ENCODE measurements around the gene HP. TPM values are rescaled to one million over a fixed set of nuclear protein-coding genes. Genes with fewer than 3 reads are reported as not detected.

Gene HP
- total and polyA plus RNA-seq, 2 of the 13 experiments (the other 11 are each of a cell fraction or from before 2014, with no cell fraction given) = 387 to 524 TPM

- TF ChIP-seq TEAD3 (CRISPR knock-in tag; optimal IDR thresholded peaks at IDR 0.05; ENCODE audit: borderline replicate concordance) = peak; percentile 20
- no peak for TF ChIP-seq PBX3 (CRISPR knock-in tag; IDR thresholded peaks at IDR 0.05; ENCODE audit: borderline replicate concordance)
- no peak for TF ChIP-seq SOX6 (IDR thresholded peaks at IDR 0.05)
- 0 out of 2 replicates have a peak, but pooled peaks have one; percentile 4 for TF ChIP-seq SOX6 (CRISPR knock-in tag; IDR thresholded peaks at IDR 0.05)
- TF ChIP-seq PPARG (CRISPR knock-in tag; conservative IDR thresholded peaks at IDR 0.05) = peak; percentile 48; the same call in 1 of the 2 replicates
- 0 out of 2 replicates have a peak, but pooled peaks have one; percentile 32 for TF ChIP-seq SMAD3 (CRISPR knock-in tag; IDR thresholded peaks at IDR 0.05)
- no peak for TF ChIP-seq ZNF792 (CRISPR knock-in tag; IDR thresholded peaks at IDR 0.05)
- TF ChIP-seq ATF4 (CRISPR knock-in tag; IDR thresholded peaks at IDR 0.05) = peak in 1 of 2 experiments; percentile 24; a peak in 1 of 4 replicates
- no peak for TF ChIP-seq ZNF772 (CRISPR knock-in tag; IDR thresholded peaks at IDR 0.05)
- peak; percentile 84 for TF ChIP-seq NCOA2 (CRISPR knock-in tag; IDR thresholded peaks at IDR 0.05)
- no peak for TF ChIP-seq KAT7 (CRISPR knock-in tag; IDR thresholded peaks at IDR 0.05; ENCODE audit: borderline replicate concordance)
- TF ChIP-seq SIX1 (CRISPR knock-in tag; IDR thresholded peaks at IDR 0.05; ENCODE audit: borderline replicate concordance) = no peak
- 0 out of 2 replicates have a peak, but pooled peaks have one; percentile 49 for TF ChIP-seq BCL6 (CRISPR knock-in tag; IDR thresholded peaks at IDR 0.05)
- no peak for TF ChIP-seq THAP9 (CRISPR knock-in tag; IDR thresholded peaks at IDR 0.05; ENCODE audit: borderline replicate concordance)
- TF ChIP-seq EP300 (IDR thresholded peaks at IDR 0.05; ENCODE audit: low read depth in 2 of 2, low read length in 2 of 2) = 0 out of 4 replicates have a peak, but pooled peaks of 1 of the 2 experiments have one; percentile 34
- TF ChIP-seq EP300 (CRISPR knock-in tag; IDR thresholded peaks at IDR 0.05; ENCODE audit: borderline replicate concordance) = no peak
- 0 out of 2 replicates have a peak, but pooled peaks have one; percentile 45 for TF ChIP-seq NR2F6 (IDR thresholded peaks at IDR 0.05)
- TF ChIP-seq NR2F6 (CRISPR knock-in tag; IDR thresholded peaks at IDR 0.05) = no peak; the same call in 1 of the 2 replicates
- no peak for TF ChIP-seq ZSCAN25 (CRISPR knock-in tag; IDR thresholded peaks at IDR 0.05)
- TF ChIP-seq ARID5B (CRISPR knock-in tag; IDR thresholded peaks at IDR 0.05) = peak; percentile 57
- TF ChIP-seq ZNF597 (CRISPR knock-in tag; IDR thresholded peaks at IDR 0.05) = no peak
Measured at GRCh38 chr16:72027669-72028378, 26.5 kb upstream of the HP start (continued).

Data from HepG2 (cell line).